Hematopoietic multipotent progenitor cell (in vitro differentiated cells): ENCODE data around the gene WFDC6. TPM values are rescaled to one million over a fixed set of nuclear protein-coding genes. Genes with fewer than 3 reads are reported as not detected.
"Not testable (repeated sequence)": the region's sequence is repeated elsewhere in the genome, so short reads cannot be mapped to it uniquely, and the experiment has no call there.

Experiments
- DNase-seq, 3 donors: peaks; one replicate each; pipeline ENCODE4 v3.0.0-alpha.2; 2011 to 2015; ENCODE audit warnings: low read depth in 2 of 3, low spot score in 2 of 3
- total RNA-seq: library from RNA; depleted of rRNA; stranded (reverse); fragments of >200 nt; gene quantifications from one replicate; pipeline ENCODE4 v1.2.3, GENCODE V29; 2012

WFDC6 gene
- total RNA-seq = not detected

DNA sequence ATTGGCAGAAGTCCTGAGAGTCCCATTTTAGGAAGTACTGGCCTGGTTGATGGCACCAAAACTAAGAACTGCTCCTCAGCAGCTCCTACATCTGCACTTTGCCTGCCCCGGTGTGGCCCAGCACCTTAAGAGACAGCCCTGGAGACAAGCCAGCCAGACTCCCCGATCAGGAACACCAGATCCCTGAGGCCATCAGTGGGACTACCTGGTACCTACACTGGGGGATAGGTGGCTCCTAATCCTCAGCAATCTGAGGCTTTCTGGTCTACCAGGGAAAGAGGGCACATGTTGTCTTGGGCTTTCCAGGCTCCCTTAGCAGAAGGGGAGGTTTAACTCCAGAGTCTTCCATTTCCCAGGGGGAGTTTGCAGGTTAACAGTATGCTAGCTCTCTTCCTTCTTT lies at the start of gene WFDC6:
TSS of gene WFDC6 (minus strand) at position 101 of the 400 bp plus-strand sequence. CDS start at position 26, 75 bp downstream.
- DNase-seq = no peak

- no peak for DNase-seq
Measured at GRCh38 chr20:45588800-45589199, 49.5 kb upstream of the WFDC6 start.

GRCh38 chr20:45585986-45586385 lies 46.7 kb upstream of the WFDC6 start:
- not testable (repeated sequence) for DNase-seq

GRCh38 chr20:45584294-45584693 lies 45.0 kb upstream of the WFDC6 start:
- DNase-seq = not testable (repeated sequence)

GRCh38 chr20:45583502-45583901 lies 44.2 kb upstream of the WFDC6 start:
- DNase-seq = no peak

- no peak for DNase-seq
Measured at GRCh38 chr20:45581702-45582101, 42.4 kb upstream of the WFDC6 start.

DNA sequence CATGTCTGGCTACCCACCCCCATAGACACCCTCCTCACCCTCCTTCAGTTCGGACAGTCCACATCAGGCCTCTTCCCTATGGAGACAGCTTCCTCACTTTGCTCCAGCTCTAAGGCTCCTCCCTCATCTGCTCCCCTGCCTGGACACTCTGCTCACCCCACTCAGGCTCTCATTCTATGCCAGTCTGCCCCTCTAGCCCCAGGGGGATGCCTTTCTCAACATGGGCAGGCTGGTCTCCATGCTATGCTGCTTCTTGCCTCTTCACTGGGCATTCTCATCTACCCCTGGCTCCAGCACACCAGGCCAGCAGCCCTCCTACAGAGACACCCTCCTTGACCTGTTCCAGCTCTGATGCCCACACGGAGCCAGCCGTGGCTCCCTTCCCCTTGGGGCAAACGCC lies 39.9 kb upstream of the WFDC6 start, which contains the start of gene WFDC8:
TSS of gene WFDC8 (minus strand) at position 101 of the 400 bp plus-strand sequence. CDS start at position 64, 37 bp downstream.
- no peak for DNase-seq

- no peak for DNase-seq
Measured at GRCh38 chr20:45578231-45578630, 38.9 kb upstream of the WFDC6 start.

DNA sequence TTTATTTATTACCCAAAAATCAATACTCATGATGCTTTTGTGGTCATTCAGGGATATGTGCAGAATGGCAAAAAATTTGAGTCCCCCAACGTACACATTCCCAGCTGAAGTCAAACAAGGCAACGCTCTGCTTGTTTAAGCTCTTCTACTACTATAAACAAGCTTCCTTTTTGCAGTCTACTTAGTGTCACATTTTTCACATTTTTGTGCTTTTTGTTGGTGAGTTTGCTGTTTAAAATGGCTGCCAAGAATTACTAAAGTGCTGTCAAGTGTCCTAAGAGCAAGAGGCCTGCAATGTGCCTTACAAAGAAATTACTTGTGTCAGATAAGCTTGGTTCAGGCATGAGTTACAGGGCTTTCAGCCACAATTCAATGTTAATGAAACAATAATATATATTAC lies 37.7 kb upstream of the WFDC6 start:
- DNase-seq = no peak

GRCh38 chr20:45575931-45576330 lies 36.6 kb upstream of the WFDC6 start:
- DNase-seq = no peak

- DNase-seq = not testable (repeated sequence)
Measured at GRCh38 chr20:45569650-45570049, 30.4 kb upstream of the WFDC6 start.

DNA sequence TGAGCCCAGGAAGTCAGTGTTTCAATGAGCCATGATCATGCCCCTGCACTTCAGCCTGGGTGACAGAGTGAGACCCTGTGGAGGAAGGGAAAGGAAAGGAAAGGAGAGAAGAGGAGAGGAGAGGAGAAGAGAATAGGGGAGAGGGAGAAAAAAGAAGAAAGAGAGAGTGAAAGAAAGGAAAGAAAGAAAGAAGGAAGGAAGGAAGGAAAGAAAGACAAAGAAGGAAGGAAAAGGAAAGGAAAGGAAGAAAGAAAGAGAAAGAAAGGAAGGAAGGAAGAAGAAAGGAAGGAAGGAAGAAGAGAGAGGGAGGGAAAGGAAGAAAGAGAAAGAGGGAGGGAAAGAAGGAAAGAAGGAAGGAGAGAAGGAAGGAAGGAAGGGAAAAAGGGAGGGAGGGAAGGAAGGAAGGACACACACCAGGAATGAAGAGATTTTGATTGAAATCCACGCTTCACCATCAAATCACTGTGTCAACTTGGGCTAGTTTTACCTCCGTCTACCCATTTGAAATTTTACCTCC lies 25.5 kb upstream of the WFDC6 start:
- no peak for DNase-seq

GRCh38 chr20:45555198-45555597 lies 15.9 kb upstream of the WFDC6 start:
- DNase-seq = no peak

DNA sequence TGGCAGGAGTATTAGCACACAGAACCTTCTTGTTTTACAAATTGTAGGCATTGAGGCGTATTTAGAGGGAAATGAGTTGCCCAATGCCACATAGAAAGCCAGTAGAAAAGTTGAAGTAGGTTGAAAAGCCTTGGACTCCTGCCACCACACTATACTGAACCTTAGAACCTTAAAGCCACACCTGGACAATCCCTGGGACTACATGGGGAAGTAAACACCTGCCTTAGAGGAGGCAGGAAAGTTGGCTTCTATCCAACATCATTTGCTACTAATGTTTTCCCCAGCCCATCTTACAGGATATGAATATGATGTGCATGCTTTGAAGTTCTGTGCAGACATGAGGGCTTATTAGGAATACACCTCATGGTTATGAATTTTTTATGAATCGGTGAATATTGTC lies 13.2 kb upstream of the WFDC6 start:
- no peak for DNase-seq

DNA sequence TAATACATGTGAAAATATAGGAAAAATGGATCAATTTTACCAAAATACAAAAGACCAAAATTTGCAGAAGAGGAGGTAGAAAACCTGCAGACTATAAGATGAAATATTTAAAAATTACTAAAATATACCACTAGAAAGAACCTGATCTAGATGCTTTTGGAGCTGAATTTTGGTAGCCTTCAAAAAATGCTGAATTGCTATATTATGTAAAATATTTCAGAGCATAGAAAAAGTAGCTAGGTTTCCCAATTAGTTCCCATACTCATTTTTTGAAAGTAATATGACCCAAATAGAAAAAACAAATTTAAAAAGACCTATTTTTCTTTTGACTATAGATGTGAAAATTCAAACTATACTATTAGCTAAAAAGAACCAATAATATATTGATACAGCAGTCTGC lies 11.5 kb upstream of the WFDC6 start:
- no peak for DNase-seq

- DNase-seq = no peak
Measured at GRCh38 chr20:45548410-45548809, 9.1 kb upstream of the WFDC6 start.

DNA sequence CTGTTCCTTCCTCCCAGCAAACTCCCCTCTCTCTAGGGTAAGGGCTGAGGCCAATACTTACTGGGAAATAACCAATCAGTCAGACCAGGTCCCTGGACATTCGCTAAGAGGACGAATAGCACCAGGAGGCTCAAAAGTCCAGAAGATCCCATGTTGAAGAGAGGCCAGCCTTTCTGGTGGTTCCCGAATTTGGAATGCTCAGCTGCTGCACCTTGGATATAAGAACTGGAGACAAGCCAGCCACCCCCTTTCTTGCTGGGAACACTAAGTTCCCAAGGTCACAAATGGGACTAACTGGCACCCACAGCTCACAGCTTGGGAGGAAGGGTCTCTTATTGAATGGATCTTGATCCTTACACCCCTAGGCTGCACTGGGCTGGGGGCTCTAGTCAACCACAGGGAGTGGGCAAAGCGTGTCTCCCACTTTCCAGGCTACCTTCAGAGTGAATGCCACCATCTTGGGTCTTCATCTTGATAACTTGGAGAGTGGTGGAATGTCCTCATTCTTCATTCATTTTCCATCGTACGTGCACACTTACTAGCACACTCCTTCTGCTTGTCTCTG lies 8.0 kb upstream of the WFDC6 start, which contains the start of gene EPPIN:
TSS of gene EPPIN (minus strand) at position 196 of the 565 bp plus-strand sequence. CDS start at position 152, 44 bp downstream.
- DNase-seq = no peak

DNA sequence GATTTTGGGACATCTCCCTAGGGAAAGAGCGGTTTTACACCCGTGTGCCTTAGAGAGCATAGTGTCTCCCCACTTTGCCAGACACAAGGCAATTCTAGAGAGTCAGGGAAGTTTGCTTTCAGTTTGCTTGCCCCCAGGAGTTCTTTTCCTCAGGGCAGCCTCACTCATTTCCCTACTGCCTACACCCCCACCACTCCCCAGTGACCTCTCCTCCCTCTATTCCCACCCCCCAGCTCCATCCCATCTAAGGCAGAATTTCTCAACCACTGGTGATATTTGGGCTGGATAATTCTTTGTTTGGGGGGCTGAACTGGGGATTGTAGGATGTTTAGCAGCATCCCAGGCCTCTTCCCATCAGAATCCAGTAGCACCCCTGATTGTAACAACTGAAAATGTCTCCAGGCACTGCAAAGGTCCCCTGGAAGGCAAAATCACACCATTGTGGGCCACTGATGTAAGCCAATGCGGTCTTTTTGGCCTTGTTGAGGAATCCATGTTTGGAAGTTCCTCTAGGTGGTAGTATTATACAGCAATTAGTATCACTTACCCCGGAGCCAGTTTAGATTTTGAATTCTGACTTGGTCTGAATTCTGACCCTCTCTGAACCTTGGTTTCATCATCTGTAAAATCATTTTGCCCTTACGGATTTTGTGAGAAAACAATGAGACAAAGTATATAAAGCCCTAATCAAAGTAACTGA lies 6.6 kb upstream of the WFDC6 start:
- DNase-seq = peak in 2 of 3 donors; percentile 7 to 35

- no peak for DNase-seq
Measured at GRCh38 chr20:45545351-45545750, 6.1 kb upstream of the WFDC6 start.

DNA sequence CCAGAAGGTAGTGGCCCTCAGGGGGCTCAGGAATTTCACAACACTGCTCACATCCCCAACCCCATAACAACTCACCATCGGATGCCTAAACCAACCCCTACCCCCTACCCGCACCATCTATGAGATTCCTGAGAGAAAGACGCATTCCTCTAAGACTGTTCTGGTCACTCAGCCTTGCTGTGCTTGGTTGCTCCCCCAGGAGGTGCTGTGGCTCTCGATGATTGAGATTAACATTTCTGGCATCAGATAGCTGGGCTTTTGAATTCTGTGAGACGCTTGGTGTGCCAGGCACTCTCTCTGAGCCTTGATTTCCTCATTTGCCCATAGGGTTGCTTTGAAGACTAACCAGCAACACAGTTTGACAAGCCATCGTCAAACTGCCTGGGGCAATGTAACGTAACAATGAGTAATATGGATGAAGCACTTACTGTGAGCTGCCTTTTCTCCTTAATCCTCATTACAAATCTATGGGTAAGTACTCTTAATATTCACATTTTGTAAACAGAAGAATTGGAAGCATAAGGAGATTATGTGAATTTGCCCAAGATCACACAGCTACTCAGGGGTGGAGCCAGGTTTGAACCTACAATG lies 978 bp downstream of the WFDC6 start:
- no peak for DNase-seq

DNA sequence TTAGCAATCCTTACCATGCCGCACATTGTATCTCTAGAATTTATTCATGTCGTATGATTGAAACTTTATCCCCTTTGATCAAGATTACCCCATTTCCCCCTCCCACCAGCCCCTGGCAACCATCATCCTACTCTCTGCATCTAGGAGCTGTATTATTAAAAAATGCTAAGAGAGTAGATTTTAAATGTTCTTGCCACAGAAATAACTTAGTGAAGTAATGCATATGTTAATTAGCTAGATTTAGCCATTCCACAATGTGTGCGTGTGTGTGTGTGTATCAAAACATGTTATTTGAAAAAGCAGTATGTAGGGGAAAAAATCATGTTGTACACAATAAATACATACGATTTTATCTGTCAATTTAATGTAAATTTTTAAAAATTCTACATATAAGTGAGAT lies 12.0 kb downstream of the WFDC6 start:
- DNase-seq = no peak

GRCh38 chr20:45523821-45524220 lies 15.5 kb downstream of the WFDC6 start:
- no peak for DNase-seq
